Measurements from ENCODE around the gene CBFB. TPM values are rescaled to one million over a fixed set of nuclear protein-coding genes. Genes with fewer than 3 reads are reported as not detected.
A peak's percentile ranks its signal among the peaks of the same experiment; 100 is the strongest.

The CBFB gene
- total and polyA plus RNA-seq, 2 of the 4 experiments (the other 2 are of a cell fraction) = 44.2 to 48.0 TPM

- CTCF ChIA-PET = interaction anchor here (1.0 kb wide), 1 partner anchor 40 kb away, joined by 3 read pairs; no protein-coding TSS in a partner anchor
- peak; percentile 72 for DNase-seq
These were observed 85.8 kb downstream of the CBFB start for GRCh38 chr16:67114793-67115192.

More at GRCh38 chr16:67114793-67115192, 85.8 kb downstream of the CBFB start:
- H4K20me1 ChIP-seq (ENCODE audit: insufficient read depth, low read length) = peaks cover 60% of the 10 kb centered on the region
- in situ Hi-C loops (cut with MboI; ENCODE audit: low sequenced_read_pairs) = no loop called here
- H2BK15ac ChIP-seq (ENCODE audit: low read depth, low read length) = no peak overlapping the region
- no peak overlapping the region for H3K27ac ChIP-seq (ENCODE audit: insufficient read depth, low read length)
- H3K27me3 ChIP-seq (ENCODE audit: control insufficient read depth, insufficient read depth, low read length) = no peaks in the 10 kb centered on the region
- peaks cover 17% of the 10 kb centered on the region for H3K9me1 ChIP-seq (ENCODE audit: insufficient read depth, low read length)
- no peak overlapping the region for H3K4me3 ChIP-seq (ENCODE audit: insufficient read depth, low read depth, low read length)
- peak overlapping the region; percentile 33 for H2AK5ac ChIP-seq (ENCODE audit: low read depth, low read length)
- POLR2A ChIA-PET (ENCODE audit: unreplicated experiment) = no interaction called here
- H4K5ac ChIP-seq (ENCODE audit: low read depth, low read length) = no peak overlapping the region; the same call in 1 of the 2 replicates
- H2AFZ ChIP-seq (replicated peaks; ENCODE audit: low read length, poor library complexity) = no peak overlapping the region
- no peaks in the 10 kb centered on the region for H3K9me3 ChIP-seq (ENCODE audit: control insufficient read depth, insufficient read depth, low read length)
- no peaks in the 10 kb centered on the region; the same call in 1 of the 2 replicates for H3K36me3 ChIP-seq (ENCODE audit: control insufficient read depth, insufficient read depth, low read length)
- H3K18ac ChIP-seq (ENCODE audit: low read depth, low read length) = no peak overlapping the region; the same call in 1 of the 2 replicates
- no peak overlapping the region for H3K23ac ChIP-seq (ENCODE audit: low read depth, low read length)
- no peak overlapping the region; the same call in 1 of the 2 replicates for H3K4ac ChIP-seq (ENCODE audit: low read depth, low read length)
- 0 out of 2 replicates have a peak overlapping the region, but pooled peaks have one; percentile 4 for H2BK120ac ChIP-seq (ENCODE audit: low read depth, low read length)
- dilution Hi-C loops (cut with HindIII; ENCODE audit: low sequenced_read_pairs, unreplicated experiment) = no loop called here
- no peak overlapping the region for H4K91ac ChIP-seq (ENCODE audit: insufficient read depth, low read depth, low read length)
- H2AK9ac ChIP-seq (replicated peaks; ENCODE audit: low read depth, low read length, poor library complexity) = no peak overlapping the region
- no peak overlapping the region for H4K8ac ChIP-seq (ENCODE audit: low read depth in 2 of 2, low read length in 2 of 2)
- H3K56ac ChIP-seq (ENCODE audit: extremely low read depth, insufficient read depth, low read length) = no peak overlapping the region
- ATAC-seq (ENCODE audit: low read depth) = peak; percentile 69; the same call in 1 of the 2 replicates
- WGBS, 2 experiments (ENCODE audit: extremely low coverage in 2 of 2, insufficient read length in 1 of 2) = 100% methylated on average over 1 to 2 of the region's 2 CpGs
- BruUV-seq (replicated peaks) = no TSS peak
- intact Hi-C loops (cut with micrococcal nuclease) = no loop called here
- H3K14ac ChIP-seq (replicated peaks; ENCODE audit: low read depth, low read length) = no peak overlapping the region
- H3K79me1 ChIP-seq (ENCODE audit: low read depth in 1 of 2, low read length in 2 of 2) = peaks cover 51 to 93% of the 10 kb centered on the region in 2 experiments
- peaks cover 14% of the 10 kb centered on the region for H3K4me1 ChIP-seq (ENCODE audit: control insufficient read depth, insufficient read depth, low read length)
- H2BK5ac ChIP-seq (ENCODE audit: low read depth, low read length, poor library complexity, severe bottlenecking) = peak overlapping the region; percentile 20
- peak; percentile 36; the same call in 1 of the 2 replicates for TF ChIP-seq FOS (IDR thresholded peaks at IDR 0.05; ENCODE audit: low read depth, low read length)
- no peak for TF ChIP-seq BHLHE40 (IDR thresholded peaks at IDR 0.05; ENCODE audit: low read depth, low read length)
- H3K4me2 ChIP-seq (ENCODE audit: low read depth, low read length) = peak overlapping the region; percentile 57; the same call in 1 of the 2 replicates
- no peak overlapping the region for H3K9ac ChIP-seq (ENCODE audit: low read depth, low read length)
- H2BK20ac ChIP-seq (ENCODE audit: low read depth, low read length) = 0 out of 2 replicates have a peak overlapping the region, but pooled peaks have one; percentile 18

Data from IMR-90 (cell line).